Endothelial cell of umbilical vein (primary cell): ENCODE results near the gene PDE4B. TPM values are rescaled to one million over a fixed set of nuclear protein-coding genes. Genes with fewer than 3 reads are reported as not detected.

Experiments
- BruUV-seq: library from RNA; stranded (reverse); fragments of 400-500 nt; replicated peaks from 2 replicates; lab custom pipeline; 2021; lab: Mats Ljungman, UMichigan
- CTCF ChIA-PET: fragments of 300-600, 350-600 bp; sonication (Branson Sonifier 250); formaldehyde crosslinking; loops from one replicate; lab custom pipeline; 2021; ENCODE audit warnings: antibody characterized with exemption, inconsistent platforms; lab: Charles Lee
- POLR2A ChIA-PET: fragments of 300-600, 350-600 bp; sonication (Branson Sonifier 250); formaldehyde crosslinking; loops from one replicate; lab custom pipeline; 2021; ENCODE audit warnings: antibody characterized with exemption, inconsistent platforms; lab: Charles Lee
- DNase-seq: peaks from one replicate; pipeline ENCODE4 v3.0.0-alpha.2; 2011; ENCODE audit warnings: low read depth, low spot score
- FAIRE-seq: peaks from 2 replicates; lab custom pipeline; 2011; peaks lifted over from hg19 to GRCh38; lab: Jason Lieb, UNC
- H2AFZ ChIP-seq: 2 replicates; pipeline ENCODE4 v1.6.0; 2012; ENCODE audit warnings: low read depth, low read length, control low read depth, inconsistent platforms
- H3K27ac ChIP-seq: 2 replicates; pipeline ENCODE4 v1.5.1; 2011; ENCODE audit warnings: low read depth, mild to moderate bottlenecking, control low read depth, low read length, moderate library complexity; ENCODE audit not compliant: insufficient read depth
- H3K27me3 ChIP-seq, 2 experiments: 2 replicates each; pipeline versions ENCODE4 v1.6.0 to v1.6.1; 2011; ENCODE audit warnings: low read length in 2 of 2, mixed read lengths in 1 of 2; ENCODE audit not compliant: control insufficient read depth in 2 of 2, insufficient read depth in 2 of 2
- H3K36me3 ChIP-seq, 2 experiments: 2 replicates in 1 of 2; 3 replicates in 1 of 2; pipeline ENCODE4 v1.5.1; 2011; ENCODE audit warnings: low read length in 2 of 2, mild to moderate bottlenecking in 1 of 2, moderate library complexity in 1 of 2; ENCODE audit not compliant: control insufficient read depth in 2 of 2, insufficient read depth in 2 of 2; ENCODE audit errors: extremely low read depth in 1 of 2
- H3K4me1 ChIP-seq: 3 replicates; pipeline ENCODE4 v1.5.1; 2011; ENCODE audit warnings: mild to moderate bottlenecking, low read length; ENCODE audit not compliant: control insufficient read depth, insufficient read depth; ENCODE audit errors: extremely low read depth
- H3K4me2 ChIP-seq: 2 replicates; pipeline ENCODE4 v1.6.1; 2011; ENCODE audit warnings: low read length, control low read depth, mixed read lengths; ENCODE audit not compliant: insufficient read depth
- H3K4me3 ChIP-seq, 3 experiments: fragments of 200-600 bp in 1 of 3; sonication (generic), shearing (Covaris generic) in 1 of 3; replicated peaks in 1 of 3; 2 replicates each; pipeline ENCODE4 v1.5.1; 2011 to 2016; ENCODE audit warnings: control low read depth in 3 of 3, low read length in 3 of 3, mild to moderate bottlenecking in 2 of 3, inconsistent platforms in 1 of 3, low read depth in 1 of 3, moderate library complexity in 1 of 3; ENCODE audit not compliant: insufficient read depth in 1 of 3
- H3K79me2 ChIP-seq: 2 replicates; pipeline ENCODE4 v1.6.0; 2012; ENCODE audit warnings: low read length, inconsistent platforms; ENCODE audit not compliant: control insufficient read depth, insufficient read depth
- H3K9ac ChIP-seq: replicated peaks from 2 replicates; pipeline ENCODE3; 2011; ENCODE audit warnings: low read length, control low read depth; ENCODE audit not compliant: insufficient read depth; ENCODE audit errors: extremely low read depth
- H3K9me1 ChIP-seq: replicated peaks from 3 replicates; pipeline ENCODE4 v1.6.0; 2011; ENCODE audit warnings: mild to moderate bottlenecking, low read length; ENCODE audit not compliant: control insufficient read depth, insufficient read depth; ENCODE audit errors: extremely low read depth
- H3K9me3 ChIP-seq: replicated peaks from 2 replicates; pipeline ENCODE4 v1.5.1; 2012; ENCODE audit warnings: low read length, inconsistent platforms; ENCODE audit not compliant: control insufficient read depth, insufficient read depth
- H4K20me1 ChIP-seq: replicated peaks from 2 replicates; pipeline ENCODE3; 2011; ENCODE audit warnings: mild to moderate bottlenecking, low read length; ENCODE audit not compliant: control insufficient read depth, insufficient read depth; ENCODE audit errors: extremely low read depth
- CTCF ChIP-seq, 2 donors: IDR thresholded peaks; 1 replicate in 1 of 2; 2 replicates in 1 of 2; pipeline ENCODE4 v1.5.1; 2011; ENCODE audit warnings: low read length in 2 of 2, mild to moderate bottlenecking in 2 of 2, moderate library complexity in 2 of 2, control low read depth in 1 of 2, inconsistent platforms in 1 of 2, low read depth in 1 of 2; ENCODE audit not compliant: insufficient read depth in 1 of 2; ENCODE audit errors: extremely low read depth in 1 of 2
- EZH2 ChIP-seq: IDR thresholded peaks from 2 replicates; pipeline ENCODE4 v1.6.1; 2012; ENCODE audit warnings: borderline replicate concordance, low read depth, mild to moderate bottlenecking, moderate library complexity, low read length, inconsistent platforms; ENCODE audit not compliant: severe bottlenecking
- FOS ChIP-seq: IDR thresholded peaks from 2 replicates; pipeline ENCODE4 v1.6.1; 2011; ENCODE audit warnings: mild to moderate bottlenecking, low read length, moderate library complexity, borderline replicate concordance; ENCODE audit not compliant: insufficient read depth
- GATA2 ChIP-seq: IDR thresholded peaks from 2 replicates; pipeline ENCODE4 v1.7.0; 2011; ENCODE audit warnings: low read depth, mild to moderate bottlenecking, moderate library complexity, mixed read lengths, low read length; ENCODE audit not compliant: insufficient read length, insufficient read depth
- JUN ChIP-seq: IDR thresholded peaks from 2 replicates; pipeline ENCODE4 v1.6.1; 2011; ENCODE audit warnings: borderline replicate concordance, low read depth; ENCODE audit not compliant: insufficient read length, insufficient read depth
- MAX ChIP-seq: IDR thresholded peaks from 2 replicates; pipeline ENCODE4 v1.6.1; 2011; ENCODE audit not compliant: insufficient read depth, insufficient read length
- MYC ChIP-seq: IDR thresholded peaks from one replicate; pipeline ENCODE4 v1.6.1; 2011; ENCODE audit warnings: mild to moderate bottlenecking, low read depth, low read length
- POLR2A ChIP-seq: IDR thresholded peaks from 2 replicates; pipeline ENCODE4 v1.6.1; 2012; ENCODE audit warnings: low read depth, mild to moderate bottlenecking, control low read depth, low read length
- POLR2AphosphoS5 ChIP-seq: IDR thresholded peaks from 2 replicates; pipeline ENCODE4 v1.6.1; 2012; ENCODE audit warnings: low read depth, mild to moderate bottlenecking, control low read depth, low read length, moderate library complexity; ENCODE audit not compliant: insufficient read depth
- dilution Hi-C: fragments of 300-500 bp; cut with MboI; formaldehyde crosslinking; loops from one replicate; pipeline ENCODE4 v1.15.0; 2019; ENCODE audit warnings: low sequenced_read_pairs; ENCODE audit not compliant: extremely low pct_ligation_motif_present
- intact Hi-C: fragments of 100-400 bp; cut with micrococcal nuclease; formaldehyde crosslinking; loops from one replicate; pipeline ENCODE4 v1.10.0; 2022
- polyA plus RNA-seq, 4 experiments: library from polyadenylated mRNA; depleted of rRNA in 3 of 4; stranded (reverse) in 3 of 4; unstranded in 1 of 4; fragments of >200 nt; gene quantifications; 2 replicates each; pipeline versions ENCODE4 v1.2.1 to v1.2.3, GENCODE V29; 2011 to 2012; ENCODE audit warnings: missing spikeins in 1 of 4
- total RNA-seq: library from RNA; stranded (reverse); gene quantifications from 2 replicates; pipeline ENCODE4 v1.2.3, GENCODE V29; 2021

The PDE4B gene
- total and polyA plus RNA-seq, 2 donors (not counting 3 experiments of a cell fraction or from before 2014, with no cell fraction given), result 63.5 to 69.8 TPM

- BruUV-seq, result no TSS peak
- no peak overlapping the region for H3K4me2 ChIP-seq
- FAIRE-seq (no peak), DNase-seq (no peak)
- no peak overlapping the region for H3K4me3 ChIP-seq
- H3K9me1 ChIP-seq, result no peaks in the 10 kb centered on the region
- H3K36me3 ChIP-seq, result no peaks in the 10 kb centered on the region
- TF ChIP-seq GATA2 (no peak), FOS (no peak), EZH2 (no peak), POLR2AphosphoS5 (no peak), CTCF (IDR thresholded peaks at IDR 0.05; ENCODE audit: extremely low read depth in 1 of 2, insufficient read depth in 1 of 2, low read depth in 1 of 2, low read length in 2 of 2) (no peak), POLR2A (no peak), MAX (no peak), JUN (no peak), MYC (no peak)
- ChIA-PET CTCF (interaction anchor here (1.2 kb wide), 1 partner anchor 63 kb away, joined by 3 read pairs; no protein-coding TSS in a partner anchor), POLR2A (no interaction called here)
- no peaks in the 10 kb centered on the region for H3K79me2 ChIP-seq
- H3K9me3 ChIP-seq, result no peaks in the 10 kb centered on the region
- intact Hi-C loops, result no loop called here
- no peak overlapping the region for H3K27ac ChIP-seq
- dilution Hi-C loops, result loop anchor here (25.0 kb wide), 1 partner anchor 210 kb away; the partner anchor contains the start of gene SGIP1
- no peaks in the 10 kb centered on the region for H3K27me3 ChIP-seq
- no peak overlapping the region for H3K9ac ChIP-seq
- H4K20me1 ChIP-seq, result no peaks in the 10 kb centered on the region
- peaks cover 2% of the 10 kb centered on the region for H3K4me1 ChIP-seq
- no peak overlapping the region for H2AFZ ChIP-seq
Observed at GRCh38 chr1:66326867-66327266, 534.2 kb downstream of the PDE4B start.
